ENCODE results near the gene EBF3.

Gene EBF3

GRCh38 chr10:129867631-129868179 is 96.4 kb downstream of the EBF3 start:
- Histone ChIP-seq H3K4me3 (ENCODE audit: low read length) (no peak overlapping the region), H3K36me3 (ENCODE audit: control insufficient read depth, insufficient read depth, low read length) (no peaks in the 10 kb centered on the region), H3K27ac (ENCODE audit: low read length) (no peak overlapping the region), H3K27me3 (ENCODE audit: control insufficient read depth, insufficient read depth, low read length) (no peaks in the 10 kb centered on the region), H3K9me3 (ENCODE audit: control insufficient read depth, insufficient read depth, low read length) (no peaks in the 10 kb centered on the region), H3K4me1 (ENCODE audit: control insufficient read depth, insufficient read depth, low read length) (peaks cover 4% of the 10 kb centered on the region; the same call in 1 of the 2 replicates)
- no CpG with 5 or more reads among the region's 36 CpGs for WGBS (ENCODE audit: insufficient coverage, insufficient read length)
- no peak for DNase-seq (ENCODE audit: low read depth, low spot score)

- H3K4me1 ChIP-seq (ENCODE audit: control insufficient read depth, insufficient read depth, low read length): peaks cover 4% of the 10 kb centered on the region; the same call in 1 of the 2 replicates
- no peaks in the 10 kb centered on the region for H3K9me3 ChIP-seq (ENCODE audit: control insufficient read depth, insufficient read depth, low read length)
- no peaks in the 10 kb centered on the region for H3K27me3 ChIP-seq (ENCODE audit: control insufficient read depth, insufficient read depth, low read length)
- H3K4me3 ChIP-seq (ENCODE audit: low read length): no peak overlapping the region
- H3K27ac ChIP-seq (ENCODE audit: low read length): no peak overlapping the region
- no peaks in the 10 kb centered on the region for H3K36me3 ChIP-seq (ENCODE audit: control insufficient read depth, insufficient read depth, low read length)
- WGBS (ENCODE audit: insufficient coverage, insufficient read length): no CpG with 5 or more reads among the region's 16 CpGs
- no peak for DNase-seq (ENCODE audit: low read depth, low spot score)
Observed at GRCh38 chr10:129866894-129867293, 97.2 kb downstream of the EBF3 start.

GRCh38 chr10:129865960-129866359 is 98.1 kb downstream of the EBF3 start:
- Histone ChIP-seq H3K4me1 (ENCODE audit: control insufficient read depth, insufficient read depth, low read length) (peaks cover 4% of the 10 kb centered on the region; the same call in 1 of the 2 replicates), H3K4me3 (ENCODE audit: low read length) (no peak overlapping the region), H3K36me3 (ENCODE audit: control insufficient read depth, insufficient read depth, low read length) (no peaks in the 10 kb centered on the region), H3K27me3 (ENCODE audit: control insufficient read depth, insufficient read depth, low read length) (no peaks in the 10 kb centered on the region), H3K27ac (ENCODE audit: low read length) (no peak overlapping the region), H3K9me3 (ENCODE audit: control insufficient read depth, insufficient read depth, low read length) (no peaks in the 10 kb centered on the region)
- DNase-seq (ENCODE audit: low read depth, low spot score): no peak
- no CpG with 5 or more reads among the region's 2 CpGs for WGBS (ENCODE audit: insufficient coverage, insufficient read length)

DNA sequence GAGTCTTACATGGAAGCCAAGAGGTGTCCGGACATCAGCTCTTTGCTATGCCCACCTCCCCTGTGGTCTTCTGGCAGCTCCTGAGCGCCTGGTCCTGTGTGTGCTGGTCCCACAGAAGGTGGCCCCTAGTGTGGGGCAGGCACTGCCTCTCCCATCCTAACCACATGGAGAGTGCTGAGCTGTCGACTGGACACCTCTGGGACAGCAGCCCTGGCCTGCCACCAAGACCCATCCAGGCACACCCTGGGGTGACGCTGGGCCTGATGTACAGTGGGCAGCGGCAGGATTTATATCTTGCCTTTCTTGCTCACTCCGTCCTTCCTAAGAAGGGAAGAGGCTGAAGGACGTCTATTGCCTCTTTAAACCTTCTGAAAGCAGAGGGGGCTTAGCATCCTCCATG is 98.7 kb downstream of the EBF3 start:
- Histone ChIP-seq H3K9me3 (ENCODE audit: control insufficient read depth, insufficient read depth, low read length) (no peaks in the 10 kb centered on the region), H3K27me3 (ENCODE audit: control insufficient read depth, insufficient read depth, low read length) (no peaks in the 10 kb centered on the region), H3K4me1 (ENCODE audit: control insufficient read depth, insufficient read depth, low read length) (peaks cover 4% of the 10 kb centered on the region; the same call in 1 of the 2 replicates), H3K27ac (ENCODE audit: low read length) (no peak overlapping the region), H3K36me3 (ENCODE audit: control insufficient read depth, insufficient read depth, low read length) (no peaks in the 10 kb centered on the region), H3K4me3 (ENCODE audit: low read length) (no peak overlapping the region)
- no CpG with 5 or more reads among the region's 7 CpGs for WGBS (ENCODE audit: insufficient coverage, insufficient read length)
- no peak for DNase-seq (ENCODE audit: low read depth, low spot score)

- H3K4me1 ChIP-seq (ENCODE audit: control insufficient read depth, insufficient read depth, low read length): peaks cover 4% of the 10 kb centered on the region; the same call in 1 of the 2 replicates
- H3K27ac ChIP-seq (ENCODE audit: low read length): no peak overlapping the region
- H3K36me3 ChIP-seq (ENCODE audit: control insufficient read depth, insufficient read depth, low read length): no peaks in the 10 kb centered on the region
- no peak for DNase-seq (ENCODE audit: low read depth, low spot score)
- H3K9me3 ChIP-seq (ENCODE audit: control insufficient read depth, insufficient read depth, low read length): no peaks in the 10 kb centered on the region
- no peaks in the 10 kb centered on the region for H3K27me3 ChIP-seq (ENCODE audit: control insufficient read depth, insufficient read depth, low read length)
- WGBS (ENCODE audit: insufficient coverage, insufficient read length): no CpG with 5 or more reads among the region's 9 CpGs
- H3K4me3 ChIP-seq (ENCODE audit: low read length): no peak overlapping the region
Observed at GRCh38 chr10:129864601-129865126, 99.4 kb downstream of the EBF3 start.

DNA sequence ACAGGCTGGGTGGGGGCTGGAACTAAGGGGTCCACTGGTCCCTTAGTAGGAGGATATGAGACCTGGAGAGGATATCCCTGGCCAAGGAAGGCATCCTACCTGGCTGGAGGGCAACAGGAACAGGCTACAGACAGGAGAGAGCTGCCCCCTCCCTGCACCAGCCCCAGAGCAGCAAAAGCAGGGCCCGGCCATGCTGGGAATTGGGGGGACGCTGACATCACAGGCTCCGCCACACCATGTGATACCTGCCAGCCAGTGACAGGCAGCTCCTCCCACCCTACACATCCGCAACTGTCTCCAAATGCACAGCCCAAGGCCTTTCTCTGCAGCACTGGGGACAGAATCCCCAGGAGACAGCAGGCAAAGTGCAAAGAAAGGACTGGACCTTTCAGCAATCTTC is 100.0 kb downstream of the EBF3 start:
- peaks cover 4% of the 10 kb centered on the region; the same call in 1 of the 2 replicates for H3K4me1 ChIP-seq (ENCODE audit: control insufficient read depth, insufficient read depth, low read length)
- no peak overlapping the region for H3K27ac ChIP-seq (ENCODE audit: low read length)
- no peaks in the 10 kb centered on the region for H3K27me3 ChIP-seq (ENCODE audit: control insufficient read depth, insufficient read depth, low read length)
- H3K9me3 ChIP-seq (ENCODE audit: control insufficient read depth, insufficient read depth, low read length): no peaks in the 10 kb centered on the region
- DNase-seq (ENCODE audit: low read depth, low spot score): no peak
- no peak overlapping the region for H3K4me3 ChIP-seq (ENCODE audit: low read length)
- H3K36me3 ChIP-seq (ENCODE audit: control insufficient read depth, insufficient read depth, low read length): no peaks in the 10 kb centered on the region
- no CpG with 5 or more reads among the region's 4 CpGs for WGBS (ENCODE audit: insufficient coverage, insufficient read length)

GRCh38 chr10:129863201-129863663 is 100.8 kb downstream of the EBF3 start:
- H3K9me3 ChIP-seq (ENCODE audit: control insufficient read depth, insufficient read depth, low read length): no peaks in the 10 kb centered on the region
- DNase-seq (ENCODE audit: low read depth, low spot score): no peak
- H3K27me3 ChIP-seq (ENCODE audit: control insufficient read depth, insufficient read depth, low read length): no peaks in the 10 kb centered on the region
- no CpG with 5 or more reads among the region's 15 CpGs for WGBS (ENCODE audit: insufficient coverage, insufficient read length)
- H3K27ac ChIP-seq (ENCODE audit: low read length): no peak overlapping the region
- no peaks in the 10 kb centered on the region for H3K36me3 ChIP-seq (ENCODE audit: control insufficient read depth, insufficient read depth, low read length)
- H3K4me3 ChIP-seq (ENCODE audit: low read length): no peak overlapping the region
- H3K4me1 ChIP-seq (ENCODE audit: control insufficient read depth, insufficient read depth, low read length): 0 out of 2 replicates have a peak, but pooled peaks cover 3% of the 10 kb centered on the region

GRCh38 chr10:129861776-129862531 is 102.1 kb downstream of the EBF3 start:
- H3K4me3 ChIP-seq (ENCODE audit: low read length): no peak overlapping the region
- H3K27me3 ChIP-seq (ENCODE audit: control insufficient read depth, insufficient read depth, low read length): no peaks in the 10 kb centered on the region
- H3K4me1 ChIP-seq (ENCODE audit: control insufficient read depth, insufficient read depth, low read length): 0 out of 2 replicates have a peak, but pooled peaks cover 3% of the 10 kb centered on the region
- H3K27ac ChIP-seq (ENCODE audit: low read length): no peak overlapping the region
- no CpG with 5 or more reads among the region's 22 CpGs for WGBS (ENCODE audit: insufficient coverage, insufficient read length)
- H3K36me3 ChIP-seq (ENCODE audit: control insufficient read depth, insufficient read depth, low read length): no peaks in the 10 kb centered on the region
- no peak for DNase-seq (ENCODE audit: low read depth, low spot score)
- H3K9me3 ChIP-seq (ENCODE audit: control insufficient read depth, insufficient read depth, low read length): no peaks in the 10 kb centered on the region

GRCh38 chr10:129860396-129860795 is 103.7 kb downstream of the EBF3 start:
- no peak overlapping the region for H3K27ac ChIP-seq (ENCODE audit: low read length)
- no peaks in the 10 kb centered on the region for H3K27me3 ChIP-seq (ENCODE audit: control insufficient read depth, insufficient read depth, low read length)
- H3K36me3 ChIP-seq (ENCODE audit: control insufficient read depth, insufficient read depth, low read length): no peaks in the 10 kb centered on the region
- no CpG with 5 or more reads among the region's 9 CpGs for WGBS (ENCODE audit: insufficient coverage, insufficient read length)
- no peak overlapping the region for H3K4me3 ChIP-seq (ENCODE audit: low read length)
- no peak for DNase-seq (ENCODE audit: low read depth, low spot score)
- H3K9me3 ChIP-seq (ENCODE audit: control insufficient read depth, insufficient read depth, low read length): no peaks in the 10 kb centered on the region
- 0 out of 2 replicates have a peak, but pooled peaks cover 3% of the 10 kb centered on the region for H3K4me1 ChIP-seq (ENCODE audit: control insufficient read depth, insufficient read depth, low read length)

DNA sequence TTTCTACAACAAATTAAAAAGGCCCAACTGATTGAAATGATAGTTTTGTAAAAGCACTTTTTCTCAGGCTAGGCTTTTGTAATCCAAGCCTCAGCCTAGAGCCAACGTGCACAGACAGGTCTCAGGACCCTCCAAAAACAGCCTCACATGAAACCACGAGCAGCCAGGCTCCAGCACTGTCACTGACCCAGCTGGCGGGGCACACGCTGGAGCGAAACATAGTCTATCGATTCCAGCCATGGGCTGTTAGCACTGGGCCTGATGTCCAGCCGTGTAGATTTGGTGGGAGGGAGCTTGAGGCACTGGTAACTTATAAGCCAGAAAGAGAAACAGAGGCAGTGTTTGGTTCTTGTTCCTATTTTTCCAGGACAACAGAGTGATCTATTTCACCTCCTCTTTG is 104.5 kb downstream of the EBF3 start:
- no peak overlapping the region for H3K27ac ChIP-seq (ENCODE audit: low read length)
- no peaks in the 10 kb centered on the region for H3K27me3 ChIP-seq (ENCODE audit: control insufficient read depth, insufficient read depth, low read length)
- no peaks in the 10 kb centered on the region for H3K9me3 ChIP-seq (ENCODE audit: control insufficient read depth, insufficient read depth, low read length)
- no peak overlapping the region for H3K4me3 ChIP-seq (ENCODE audit: low read length)
- H3K4me1 ChIP-seq (ENCODE audit: control insufficient read depth, insufficient read depth, low read length): 0 out of 2 replicates have a peak, but pooled peaks cover 4% of the 10 kb centered on the region
- no CpG with 5 or more reads among the region's 7 CpGs for WGBS (ENCODE audit: insufficient coverage, insufficient read length)
- no peak for DNase-seq (ENCODE audit: low read depth, low spot score)
- no peaks in the 10 kb centered on the region for H3K36me3 ChIP-seq (ENCODE audit: control insufficient read depth, insufficient read depth, low read length)

All from iPS DF 6.9 (cell line).